ENCODE data around the gene CYB561D2. TPM values are rescaled to one million over a fixed set of nuclear protein-coding genes. Genes with fewer than 3 reads are reported as not detected.
A peak's percentile ranks its signal among the peaks of the same experiment; 100 is the strongest.
"Not testable (repeated sequence)": the region's sequence is repeated elsewhere in the genome, so short reads cannot be mapped to it uniquely, and the experiment has no call there.

Gene CYB561D2, protein sequence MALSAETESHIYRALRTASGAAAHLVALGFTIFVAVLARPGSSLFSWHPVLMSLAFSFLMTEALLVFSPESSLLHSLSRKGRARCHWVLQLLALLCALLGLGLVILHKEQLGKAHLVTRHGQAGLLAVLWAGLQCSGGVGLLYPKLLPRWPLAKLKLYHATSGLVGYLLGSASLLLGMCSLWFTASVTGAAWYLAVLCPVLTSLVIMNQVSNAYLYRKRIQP
- 10 to 100 TPM; 35.6 to 40.8 TPM for total RNA-seq

DNA sequence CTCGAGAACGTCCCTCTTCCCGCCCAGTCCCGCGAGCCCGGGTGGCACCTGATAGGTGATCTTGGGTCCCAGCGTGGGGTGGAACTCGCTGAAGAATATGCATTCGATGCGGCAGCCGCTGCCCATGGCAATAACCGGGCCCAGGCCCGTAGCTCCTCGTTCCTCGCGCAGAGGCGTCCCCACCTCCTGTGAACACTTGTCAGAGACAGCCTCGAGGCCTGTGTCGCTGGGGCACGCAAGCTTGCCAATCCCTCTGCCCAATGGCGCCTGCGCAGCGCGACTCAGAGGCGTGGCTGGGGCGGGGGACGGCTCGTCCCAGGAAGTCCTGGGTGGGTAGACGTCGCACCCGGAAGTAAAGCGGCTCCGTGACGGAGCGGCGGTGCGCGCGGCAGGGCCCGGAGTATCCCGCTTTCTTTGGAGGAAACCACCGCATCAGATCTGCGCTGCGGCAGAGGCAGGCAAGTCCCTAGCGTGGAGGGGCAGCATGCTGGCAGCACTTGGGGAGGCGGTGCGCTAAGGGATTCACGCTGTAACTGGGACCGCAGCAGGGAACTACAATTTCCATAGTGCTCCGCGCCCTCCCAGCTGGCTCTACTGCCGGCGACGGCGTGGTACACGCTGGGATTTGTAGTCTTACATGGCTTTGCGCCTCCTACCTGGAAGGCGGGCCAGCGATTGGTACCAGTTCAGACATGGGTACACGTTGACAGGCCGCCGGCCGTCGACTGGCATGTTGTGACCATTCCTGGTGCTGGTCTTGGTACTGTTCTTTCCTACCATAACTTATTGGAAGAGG, at the start of gene CYB561D2, which contains the start of gene NPRL2:
Gene CYB561D2, plus strand, starts transcription at position 336 of the 796 bp plus-strand sequence. CDS start 572 bp downstream, outside the sequence.
Gene NPRL2, minus strand, starts transcription at position 249 of the 796 bp plus-strand sequence. Its CDS starts 123 bp downstream, at position 126.
- Mint-ChIP-seq H3K9me3 (no peaks in the 10 kb centered on the region), H3K4me1 (peaks cover 19% of the 10 kb centered on the region), H3K27me3 (no peaks in the 10 kb centered on the region), H3K36me3 (ENCODE audit: low read depth) (peaks cover 87% of the 10 kb centered on the region), H3K4me3 (peak within 1 kb of the TSS; percentile 98), H3K27ac (peak within 1 kb of the TSS; percentile 97)
- ATAC-seq (replicated peaks), result peak; percentile 94

DNA sequence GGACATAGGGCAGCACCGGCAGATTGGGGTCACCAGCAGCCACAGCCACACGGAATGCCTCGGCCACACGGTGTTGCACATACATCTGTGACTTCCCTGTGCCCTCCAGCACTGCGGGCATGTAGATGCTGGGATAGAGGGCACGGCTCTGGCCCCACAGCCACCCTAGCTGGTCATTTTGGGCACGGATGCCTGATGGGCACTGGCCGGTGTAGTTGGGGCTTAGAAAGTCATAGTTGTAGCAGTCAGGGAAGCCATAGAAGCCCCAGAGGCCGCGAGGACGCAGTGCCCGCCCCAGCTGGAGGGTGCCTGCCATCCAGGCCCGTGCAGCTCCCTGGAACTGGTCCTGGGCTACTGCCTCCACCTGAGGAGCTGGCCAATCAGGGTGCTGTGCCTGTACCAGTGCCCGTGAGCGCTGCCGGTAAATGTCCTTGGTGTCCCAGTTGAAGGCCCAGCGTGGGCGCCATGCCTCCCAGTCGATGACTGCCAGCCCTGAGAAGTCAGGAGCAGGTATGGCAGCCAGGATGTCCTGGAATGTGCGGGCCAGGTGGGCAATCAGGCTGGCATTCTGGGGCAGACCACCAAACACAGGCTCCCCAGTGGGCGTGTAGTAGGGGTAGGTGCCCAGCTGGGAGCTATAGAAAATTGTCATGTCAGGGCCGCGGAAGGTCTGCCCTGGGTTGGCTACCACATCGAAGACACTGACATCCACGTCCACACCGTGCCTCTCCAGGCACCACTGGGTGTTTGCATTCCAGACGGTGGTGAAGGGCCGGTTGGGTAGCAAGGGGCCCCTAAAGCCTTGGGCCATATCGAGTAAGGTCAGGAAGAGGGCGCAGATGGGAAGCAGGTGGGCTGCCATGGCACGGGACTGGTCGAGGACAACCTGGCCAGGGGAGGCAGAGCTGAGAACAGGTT, 48.3 kb upstream of the CYB561D2 start:
- no peak overlapping the region for H3K4me3 Mint-ChIP-seq
- no peaks in the 10 kb centered on the region for H3K27me3 Mint-ChIP-seq
- H3K9me3 Mint-ChIP-seq, result no peaks in the 10 kb centered on the region
- no peak for ATAC-seq (replicated peaks)
- no peak overlapping the region for H3K27ac Mint-ChIP-seq
- H3K4me1 Mint-ChIP-seq, result peaks cover 8% of the 10 kb centered on the region
- H3K36me3 Mint-ChIP-seq (ENCODE audit: low read depth), result no peaks in the 10 kb centered on the region

DNA sequence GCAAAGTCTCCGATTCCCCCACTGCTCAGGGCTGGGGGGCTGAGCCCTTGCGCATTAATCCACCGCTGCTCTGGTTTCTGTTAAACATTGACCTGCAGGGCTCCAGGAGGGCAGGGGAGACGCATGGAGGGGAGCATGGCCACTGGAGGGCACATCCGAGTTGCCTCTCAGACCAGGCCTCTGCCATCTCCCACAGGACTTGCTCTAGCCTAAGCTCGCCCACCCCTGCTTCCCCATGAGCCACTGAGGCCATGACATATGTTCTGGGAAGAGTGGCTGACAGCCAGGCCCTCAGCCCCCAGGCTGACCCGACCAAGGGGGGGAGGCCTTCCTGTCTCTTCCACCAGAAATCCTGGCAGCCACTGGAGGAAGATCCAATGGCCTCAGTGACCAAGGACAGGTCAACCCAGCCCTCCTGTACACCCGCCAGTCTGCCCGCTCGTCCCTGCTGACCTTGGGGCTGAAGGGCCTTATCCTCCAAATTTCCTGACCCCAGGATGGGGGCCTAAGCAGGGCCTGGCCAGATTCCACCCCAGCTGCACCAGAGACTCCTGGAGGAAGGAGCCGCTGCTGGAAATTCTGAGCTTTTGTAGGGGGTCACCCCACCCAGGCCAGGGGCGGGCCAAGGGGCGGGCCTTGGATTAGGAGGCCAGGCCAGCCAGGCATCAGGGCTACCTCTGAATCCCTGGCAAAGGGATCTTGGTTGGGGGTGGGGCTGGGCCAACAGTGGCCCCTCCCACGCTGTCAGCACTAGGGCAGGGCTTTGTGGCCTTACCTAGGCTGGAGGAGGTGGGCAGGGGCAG, 47.4 kb upstream of the CYB561D2 start, which contains the start of gene HYAL1:
Gene HYAL1, minus strand, starts transcription at position 562 of the 803 bp plus-strand sequence. CDS start 618 bp downstream, outside the sequence.
- Mint-ChIP-seq H3K4me1 (peaks cover 8% of the 10 kb centered on the region), H3K27ac (no peak within 1 kb of the TSS), H3K9me3 (no peaks in the 10 kb centered on the region), H3K36me3 (ENCODE audit: low read depth) (no peaks in the 10 kb centered on the region), H3K4me3 (no peak within 1 kb of the TSS), H3K27me3 (no peaks in the 10 kb centered on the region)
- ATAC-seq (replicated peaks), result no peak

DNA sequence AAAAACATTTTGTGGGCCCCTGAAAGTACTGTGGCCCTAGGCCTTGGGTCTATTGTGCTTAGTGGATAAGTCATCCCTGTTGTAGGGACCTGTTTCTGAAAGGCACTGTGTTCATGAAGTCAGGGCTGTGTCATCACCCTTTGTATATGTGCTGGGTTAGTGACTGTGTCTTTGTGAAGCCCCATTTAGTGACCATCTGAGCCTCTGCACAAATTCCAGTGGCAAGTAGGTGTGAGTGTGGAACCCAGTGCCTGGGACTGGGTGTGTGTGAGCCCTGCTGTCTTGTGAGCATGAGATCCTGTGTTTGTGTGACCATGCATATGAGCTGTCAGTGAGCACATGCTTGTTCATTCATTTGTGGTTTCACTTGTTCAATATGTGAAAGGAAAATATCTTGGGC, 46.1 kb upstream of the CYB561D2 start:
- no peak overlapping the region for H3K27ac Mint-ChIP-seq
- peaks cover 8% of the 10 kb centered on the region for H3K4me1 Mint-ChIP-seq
- no peaks in the 10 kb centered on the region for H3K36me3 Mint-ChIP-seq (ENCODE audit: low read depth)
- H3K4me3 Mint-ChIP-seq, result no peak overlapping the region
- no peaks in the 10 kb centered on the region for H3K27me3 Mint-ChIP-seq
- no peaks in the 10 kb centered on the region for H3K9me3 Mint-ChIP-seq
- peak; percentile 66 for ATAC-seq (replicated peaks)

DNA sequence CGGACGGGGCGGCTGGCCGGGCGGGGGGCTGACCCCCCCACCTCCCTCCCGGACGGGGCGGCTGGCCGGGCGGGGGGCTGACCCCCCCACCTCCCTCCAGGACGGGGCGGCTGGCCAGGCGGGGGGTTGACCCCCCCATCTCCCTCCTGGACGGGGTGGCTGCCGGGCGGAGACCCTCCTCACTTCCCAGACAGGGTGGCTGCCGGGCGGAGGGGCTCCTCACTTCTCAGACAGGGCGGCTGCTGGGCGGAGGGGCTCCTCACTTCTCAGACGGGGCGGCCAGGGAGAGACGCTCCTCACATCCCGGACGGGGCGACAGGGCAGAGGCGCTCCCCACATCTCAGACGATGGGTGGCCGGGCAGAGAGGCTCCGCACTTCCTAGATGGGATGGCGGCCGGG, 38.6 kb upstream of the CYB561D2 start:
- not testable (repeated sequence) for H3K4me3 Mint-ChIP-seq; H3K36me3 Mint-ChIP-seq (ENCODE audit: low read depth); H3K27ac Mint-ChIP-seq; ATAC-seq (replicated peaks); H3K4me1 Mint-ChIP-seq; H3K9me3 Mint-ChIP-seq; H3K27me3 Mint-ChIP-seq

DNA sequence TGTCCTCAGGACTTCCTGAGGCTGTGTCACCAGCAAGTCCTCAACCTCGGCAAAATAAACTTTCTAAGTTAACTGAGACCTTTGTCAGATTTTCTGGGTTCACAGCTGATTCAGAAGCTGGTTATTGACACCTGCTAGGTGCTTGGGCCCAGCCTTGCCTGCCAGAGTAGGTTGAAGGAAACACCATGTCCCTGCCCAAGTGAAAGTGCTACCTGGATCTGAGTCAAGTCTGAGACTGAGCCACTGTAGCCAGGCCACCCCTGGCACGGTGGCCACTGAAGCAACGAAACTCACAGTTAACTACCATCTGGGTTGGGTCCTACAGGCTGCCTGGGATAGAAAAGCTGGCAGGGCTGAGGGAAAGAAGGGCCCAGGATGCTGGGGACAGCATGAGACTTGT, 36.3 kb upstream of the CYB561D2 start:
- ATAC-seq (replicated peaks), result no peak
- H3K27ac Mint-ChIP-seq, result peak overlapping the region; percentile 41
- H3K4me1 Mint-ChIP-seq, result peaks cover 13% of the 10 kb centered on the region
- H3K36me3 Mint-ChIP-seq (ENCODE audit: low read depth), result no peaks in the 10 kb centered on the region
- no peaks in the 10 kb centered on the region for H3K27me3 Mint-ChIP-seq
- H3K9me3 Mint-ChIP-seq, result no peaks in the 10 kb centered on the region
- H3K4me3 Mint-ChIP-seq, result no peak overlapping the region

DNA sequence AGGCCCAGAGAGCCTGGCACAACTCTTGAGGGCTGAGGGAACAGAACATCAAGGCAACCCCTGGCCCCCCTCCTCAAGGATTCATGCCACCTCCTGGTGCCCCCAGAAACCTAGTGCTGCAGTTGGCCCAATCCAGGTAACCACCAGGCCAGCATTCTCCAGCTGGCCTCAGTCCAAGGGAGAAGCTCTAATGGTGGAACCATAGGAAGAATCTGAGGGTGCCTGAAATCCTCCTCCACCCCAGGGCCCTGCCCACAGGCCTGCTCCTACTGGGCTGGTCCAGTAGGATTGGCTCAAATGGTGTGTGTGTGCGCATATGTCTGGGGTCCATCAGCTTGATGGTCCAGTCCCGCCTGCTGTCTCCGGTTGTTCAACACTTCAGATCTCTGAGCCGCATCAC, 35.8 kb upstream of the CYB561D2 start:
- ATAC-seq (replicated peaks), result no peak
- no peak overlapping the region for H3K4me3 Mint-ChIP-seq
- no peaks in the 10 kb centered on the region for H3K27me3 Mint-ChIP-seq
- no peaks in the 10 kb centered on the region for H3K9me3 Mint-ChIP-seq
- H3K27ac Mint-ChIP-seq, result peak overlapping the region; percentile 47
- peaks cover 16% of the 10 kb centered on the region for H3K4me1 Mint-ChIP-seq
- no peaks in the 10 kb centered on the region for H3K36me3 Mint-ChIP-seq (ENCODE audit: low read depth)

DNA sequence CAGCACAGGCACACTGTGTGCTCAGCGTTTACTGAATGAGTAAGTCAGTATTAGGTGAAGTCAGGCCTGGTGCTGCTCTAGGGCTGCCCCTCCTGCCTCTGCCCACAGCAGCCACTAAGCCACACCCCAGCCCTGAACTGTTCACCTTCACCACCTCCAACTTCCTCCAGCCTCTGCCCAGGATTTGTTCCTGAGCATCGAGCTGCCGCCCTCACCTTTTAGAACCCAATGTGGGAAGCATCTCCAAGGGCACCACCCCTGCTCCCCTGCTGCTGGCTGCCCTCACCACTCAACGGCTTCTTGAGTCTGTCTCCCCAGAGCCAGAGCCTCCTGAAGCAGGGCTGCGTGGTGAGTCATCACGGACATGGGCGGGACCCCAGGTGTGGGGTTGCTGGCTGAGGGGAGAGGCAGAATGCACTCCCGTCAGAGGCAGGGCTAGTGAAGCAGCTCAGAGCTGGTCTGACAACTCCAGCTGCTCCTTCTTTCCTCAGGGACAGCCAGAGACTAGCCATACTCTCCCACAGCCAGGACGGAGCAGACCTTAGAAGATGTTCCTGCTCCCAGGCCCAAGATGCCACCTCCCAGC, 33.9 kb upstream of the CYB561D2 start:
- Mint-ChIP-seq H3K9me3 (no peaks in the 10 kb centered on the region), H3K27me3 (no peaks in the 10 kb centered on the region), H3K36me3 (ENCODE audit: low read depth) (no peaks in the 10 kb centered on the region), H3K4me3 (peak overlapping the region; percentile 71), H3K27ac (peak overlapping the region; percentile 74), H3K4me1 (peaks cover 21% of the 10 kb centered on the region)
- ATAC-seq (replicated peaks), result peak; percentile 80

DNA sequence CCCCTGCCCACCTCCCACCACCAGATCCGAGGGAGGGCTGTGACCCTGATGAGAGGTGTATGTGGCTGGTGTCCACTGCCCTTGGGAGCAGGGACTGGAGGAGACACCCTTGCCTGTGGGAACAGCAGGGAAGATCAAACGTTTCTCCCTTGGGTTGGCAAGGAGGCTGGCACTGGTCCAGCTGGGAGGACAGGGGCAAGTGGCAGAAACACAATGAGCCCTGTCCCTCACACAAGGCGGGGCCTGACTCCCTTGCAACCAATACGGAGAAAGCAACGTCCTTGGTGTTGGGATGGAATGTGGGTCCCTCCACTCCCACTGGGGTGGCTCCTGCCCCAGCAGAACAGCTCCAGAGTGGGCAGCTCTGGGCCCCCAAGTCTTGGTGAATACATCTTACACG, 33.4 kb upstream of the CYB561D2 start:
- Mint-ChIP-seq H3K27me3 (no peaks in the 10 kb centered on the region), H3K36me3 (ENCODE audit: low read depth) (no peaks in the 10 kb centered on the region), H3K27ac (peak overlapping the region; percentile 74), H3K4me3 (peak overlapping the region; percentile 71), H3K4me1 (peaks cover 21% of the 10 kb centered on the region), H3K9me3 (no peaks in the 10 kb centered on the region)
- ATAC-seq (replicated peaks), result no peak

DNA sequence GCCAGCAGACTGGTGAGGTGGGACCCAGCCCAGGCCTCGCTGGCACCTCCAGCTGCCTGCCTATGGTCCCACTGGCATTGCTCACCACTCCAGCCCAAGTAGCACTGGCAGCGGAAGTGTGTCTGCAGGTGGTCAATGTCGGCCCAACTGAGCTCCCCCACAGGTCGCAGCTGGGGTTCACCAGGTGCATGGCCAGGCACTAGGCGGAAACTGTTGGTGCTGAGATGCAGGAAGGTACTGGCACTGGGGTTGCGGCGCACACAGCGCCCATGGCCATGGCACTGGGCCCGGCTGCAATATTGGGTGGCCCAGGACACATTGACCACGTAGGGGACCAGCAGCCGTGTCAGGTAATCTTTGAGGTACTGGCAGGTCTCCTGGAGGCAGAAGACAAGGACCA, 32.5 kb upstream of the CYB561D2 start:
- H3K36me3 Mint-ChIP-seq (ENCODE audit: low read depth), result no peaks in the 10 kb centered on the region

DNA sequence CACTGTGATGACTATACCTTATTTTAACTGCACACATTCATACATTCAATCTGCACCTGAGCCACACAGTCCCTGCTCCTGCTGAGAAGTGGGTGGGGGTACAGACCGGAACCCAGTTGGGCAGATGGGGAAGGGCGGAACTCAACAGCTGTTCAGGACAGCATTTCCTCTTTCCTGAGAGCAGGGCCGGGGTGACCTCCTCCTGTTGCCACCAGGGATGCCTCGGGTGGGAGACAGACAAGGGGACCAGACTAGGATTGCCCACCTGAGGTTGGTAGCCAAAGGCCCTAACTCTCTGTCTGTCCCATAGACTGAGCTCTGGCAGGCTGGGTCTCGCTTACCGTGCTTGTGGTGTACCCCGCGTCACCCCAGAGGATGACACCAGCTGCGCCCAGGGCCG, 32.0 kb upstream of the CYB561D2 start:
- no peak overlapping the region for H3K27ac Mint-ChIP-seq
- H3K27me3 Mint-ChIP-seq, result no peaks in the 10 kb centered on the region
- H3K9me3 Mint-ChIP-seq, result no peaks in the 10 kb centered on the region
- no peaks in the 10 kb centered on the region for H3K36me3 Mint-ChIP-seq (ENCODE audit: low read depth)
- peaks cover 21% of the 10 kb centered on the region for H3K4me1 Mint-ChIP-seq
- H3K4me3 Mint-ChIP-seq, result peak overlapping the region; percentile 88
- no peak for ATAC-seq (replicated peaks)

More for the DNA sequence above, 32.5 kb upstream of the CYB561D2 start:
- Mint-ChIP-seq H3K4me1 (peaks cover 21% of the 10 kb centered on the region), H3K4me3 (no peak overlapping the region), H3K27me3 (no peaks in the 10 kb centered on the region), H3K27ac (no peak overlapping the region), H3K9me3 (no peaks in the 10 kb centered on the region)
- ATAC-seq (replicated peaks), result no peak

DNA sequence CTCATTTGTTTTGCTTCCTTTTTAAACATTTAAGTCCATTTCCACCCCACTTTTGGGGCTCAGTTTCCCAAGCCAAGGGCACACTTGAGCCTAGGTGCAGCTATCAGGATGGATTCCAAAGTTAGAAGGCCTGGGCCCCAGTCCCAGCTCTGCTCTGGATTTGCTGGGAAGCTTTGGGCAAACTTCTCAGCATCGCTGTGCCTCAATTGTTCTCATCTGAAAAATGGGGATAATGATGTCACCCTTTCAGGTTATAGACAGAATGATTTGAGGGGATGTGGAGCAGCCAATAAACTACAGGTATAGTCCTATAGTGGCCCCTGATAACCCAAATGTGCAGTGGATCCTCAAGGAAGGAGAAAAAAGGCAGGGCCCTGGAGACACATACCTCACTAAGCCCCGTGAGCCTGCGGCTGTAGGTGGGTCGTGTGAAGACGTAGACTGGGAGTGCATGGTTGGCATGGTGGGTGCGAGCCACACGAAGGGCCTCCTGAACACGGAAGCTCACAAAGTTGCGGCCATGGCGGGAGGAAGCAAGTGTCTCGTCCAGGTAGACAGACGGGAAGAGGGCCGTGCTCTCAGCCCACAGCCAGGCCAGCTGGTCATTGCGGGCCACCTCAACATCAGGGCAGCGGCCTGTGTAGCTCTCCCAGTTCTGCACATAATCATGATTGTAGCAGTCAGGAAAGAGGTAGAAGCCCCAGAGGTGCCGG, 31.3 kb upstream of the CYB561D2 start:
- H3K9me3 Mint-ChIP-seq, result no peaks in the 10 kb centered on the region
- peak overlapping the region; percentile 88 for H3K4me3 Mint-ChIP-seq
- no peaks in the 10 kb centered on the region for H3K27me3 Mint-ChIP-seq
- H3K27ac Mint-ChIP-seq, result no peak overlapping the region
- peaks cover 21% of the 10 kb centered on the region for H3K4me1 Mint-ChIP-seq
- no peak for ATAC-seq (replicated peaks)
- H3K36me3 Mint-ChIP-seq (ENCODE audit: low read depth), result no peaks in the 10 kb centered on the region

All from activated T-helper 17 cell treated with anti-CD3 and anti-CD28 coated beads, Interleukin-2, amount 50 U/mL, for 72 hours (primary cell).